Pons (tissue), 1 donor: ENCODE results near the gene BMP6.

Source experiments
- DNase-seq: peaks from one replicate; pipeline ENCODE4 v3.0.0-alpha.2; 2016; ENCODE audit warnings: low spot score

BMP6 gene

DNA sequence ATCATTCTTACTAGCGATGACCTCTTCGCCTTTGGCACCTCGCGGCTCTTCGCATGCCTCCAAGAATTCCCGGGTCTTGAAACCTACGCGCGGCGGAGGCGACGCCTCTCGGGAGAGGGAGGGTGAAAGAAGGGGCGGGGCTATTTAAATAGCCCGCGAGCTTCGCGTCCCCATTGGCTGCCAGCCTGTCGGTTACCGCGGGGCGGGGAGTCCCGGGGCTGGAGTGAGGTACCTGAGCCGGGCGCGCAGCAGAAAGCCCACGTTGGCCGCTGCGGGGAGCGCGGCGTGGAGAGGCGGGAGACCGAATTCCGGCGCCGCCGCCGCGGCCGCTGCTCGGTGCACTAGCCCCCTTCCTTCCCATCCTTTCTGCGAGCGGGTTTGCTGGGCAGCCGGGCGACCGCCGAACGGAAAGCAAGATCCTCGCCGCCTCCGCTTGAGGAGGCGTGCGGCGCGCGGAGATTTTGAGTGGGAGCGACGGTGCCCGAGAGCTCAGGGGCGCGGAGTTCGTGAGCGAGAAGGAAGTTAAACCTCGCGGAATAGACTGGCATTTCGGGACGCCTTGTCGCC lies at the start of gene BMP6:
TSS of gene BMP6 (plus strand) at position 251 of the 567 bp plus-strand sequence. CDS start 857 bp downstream, outside the sequence.
- peak; percentile 78 for DNase-seq

DNA sequence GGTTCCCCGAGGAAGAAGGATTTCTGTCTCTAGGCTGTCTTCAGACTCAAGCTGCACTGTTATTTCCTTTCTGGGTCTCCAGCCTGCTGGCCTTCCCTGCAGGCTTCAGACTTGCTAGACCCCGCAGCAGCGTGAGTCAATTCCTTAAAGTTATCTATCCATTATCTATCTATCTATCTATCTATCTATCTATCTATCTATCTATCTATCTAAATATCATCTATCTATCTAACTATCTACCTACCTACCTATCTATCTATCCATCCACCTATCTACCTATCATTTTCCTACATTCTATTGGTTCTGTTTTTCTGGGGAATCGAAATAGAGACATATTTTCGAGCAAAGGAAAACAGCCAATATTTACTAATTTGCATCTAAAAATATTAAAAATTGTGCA lies 48.7 kb upstream of the BMP6 start:
- DNase-seq, result no peak

DNA sequence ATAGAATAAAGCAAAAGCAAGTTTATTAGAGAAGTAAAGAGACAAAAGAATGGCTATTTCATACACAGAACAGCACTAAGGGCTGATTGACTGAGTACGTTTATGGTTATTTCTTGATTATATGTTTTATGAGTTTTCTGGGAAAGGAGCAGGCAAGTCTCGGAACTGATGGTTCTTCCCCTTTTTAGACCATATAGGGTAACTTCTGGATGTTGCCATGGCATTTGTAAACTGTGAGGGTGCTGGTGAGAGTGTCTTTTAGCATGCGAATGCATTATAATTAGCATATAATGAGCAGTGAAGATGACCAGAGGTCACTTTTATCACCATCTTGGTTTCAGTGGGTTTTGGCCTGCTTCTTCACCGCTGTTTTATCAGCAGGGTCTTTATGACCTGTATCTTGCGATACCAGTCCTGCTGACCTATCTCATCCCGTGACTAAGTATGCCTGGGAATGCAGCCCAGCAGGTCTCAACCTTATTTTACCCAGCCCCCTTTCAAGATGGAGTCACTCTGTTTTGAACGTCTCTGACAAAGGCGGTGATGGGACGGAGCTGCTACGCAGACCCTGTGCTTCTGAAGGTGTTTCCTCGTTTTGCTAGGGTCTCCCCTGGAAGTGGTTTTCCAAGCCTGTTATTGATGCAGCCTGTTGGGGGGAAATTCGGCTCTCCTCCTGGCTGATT lies 45.4 kb upstream of the BMP6 start:
- no peak for DNase-seq

DNA sequence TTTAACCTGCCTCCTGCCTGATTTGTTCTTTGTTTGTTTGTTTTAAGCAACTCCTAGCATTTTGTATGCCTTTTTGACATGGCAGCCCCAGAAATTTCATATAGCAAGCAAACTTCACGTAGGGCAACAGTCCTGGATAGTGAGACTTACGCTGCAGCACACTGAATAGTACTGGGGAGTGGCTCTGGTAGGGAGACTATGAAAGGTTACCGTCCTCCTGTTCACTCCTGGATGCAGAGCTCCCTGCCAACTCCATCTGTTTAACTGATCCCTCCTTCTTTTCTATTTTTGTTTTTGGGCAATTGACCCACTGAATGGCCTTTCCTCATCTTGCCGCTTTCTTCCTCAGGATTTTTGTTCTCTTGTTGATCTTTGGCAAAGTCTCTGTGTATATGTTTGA lies 44.5 kb upstream of the BMP6 start:
- DNase-seq, result no peak

DNA sequence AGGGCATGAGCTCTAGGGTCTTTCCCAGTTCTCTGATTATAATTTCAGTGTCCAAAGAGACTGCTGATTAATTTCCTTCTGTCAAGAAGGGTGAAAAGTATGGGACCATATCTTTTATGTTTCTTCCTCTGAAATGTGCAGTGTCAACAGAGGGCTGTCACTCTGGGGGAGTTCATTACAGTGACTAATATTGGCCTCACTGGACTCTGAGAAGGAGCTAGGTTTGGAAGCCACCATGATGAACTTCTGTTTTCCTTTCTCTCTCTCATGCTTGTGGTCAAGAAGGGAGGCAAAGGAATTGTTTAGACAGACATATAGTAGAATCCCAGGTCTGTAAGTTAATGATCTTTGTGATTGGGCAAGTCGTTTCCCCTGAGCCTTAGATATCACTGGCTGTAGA lies 41.8 kb upstream of the BMP6 start:
- no peak for DNase-seq

DNA sequence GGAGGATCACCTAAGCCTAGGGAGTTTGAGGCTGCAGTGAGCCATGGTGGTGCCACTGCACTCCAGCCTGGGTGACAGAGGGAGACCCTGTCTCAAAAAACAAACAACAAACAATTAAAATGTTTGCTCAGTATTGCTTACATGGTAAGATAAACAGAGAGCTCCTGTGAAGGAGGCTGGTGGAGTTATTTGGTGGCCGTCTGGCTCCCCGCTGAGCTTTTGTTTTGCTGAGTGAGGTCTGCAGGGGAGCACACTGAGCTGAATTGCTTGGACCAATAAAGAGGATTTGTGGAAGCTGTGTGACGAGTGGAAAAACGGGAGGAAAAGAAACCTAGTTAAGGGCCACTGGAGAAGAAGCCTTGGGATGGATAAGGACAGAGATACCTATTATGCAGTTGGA lies 41.1 kb upstream of the BMP6 start:
- DNase-seq, result no peak

DNA sequence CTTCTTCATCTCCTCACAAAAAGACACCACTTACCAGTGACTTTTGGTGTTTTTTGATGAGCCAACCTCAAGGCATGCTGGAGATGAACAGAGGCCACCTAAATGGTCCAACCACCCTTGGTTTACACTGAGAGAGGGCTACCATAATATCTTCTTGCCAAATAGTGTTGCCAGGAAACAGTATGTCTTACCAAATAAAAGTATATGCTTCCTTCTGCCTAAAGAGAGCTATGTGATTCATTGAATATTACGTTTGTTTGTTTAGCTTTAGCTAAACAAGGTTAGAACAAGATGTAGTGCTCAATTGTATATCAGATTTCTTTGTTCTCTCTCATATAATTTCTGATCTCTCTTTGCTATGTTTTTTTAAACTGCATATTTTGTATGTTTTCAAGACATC lies 40.6 kb upstream of the BMP6 start:
- no peak for DNase-seq

DNA sequence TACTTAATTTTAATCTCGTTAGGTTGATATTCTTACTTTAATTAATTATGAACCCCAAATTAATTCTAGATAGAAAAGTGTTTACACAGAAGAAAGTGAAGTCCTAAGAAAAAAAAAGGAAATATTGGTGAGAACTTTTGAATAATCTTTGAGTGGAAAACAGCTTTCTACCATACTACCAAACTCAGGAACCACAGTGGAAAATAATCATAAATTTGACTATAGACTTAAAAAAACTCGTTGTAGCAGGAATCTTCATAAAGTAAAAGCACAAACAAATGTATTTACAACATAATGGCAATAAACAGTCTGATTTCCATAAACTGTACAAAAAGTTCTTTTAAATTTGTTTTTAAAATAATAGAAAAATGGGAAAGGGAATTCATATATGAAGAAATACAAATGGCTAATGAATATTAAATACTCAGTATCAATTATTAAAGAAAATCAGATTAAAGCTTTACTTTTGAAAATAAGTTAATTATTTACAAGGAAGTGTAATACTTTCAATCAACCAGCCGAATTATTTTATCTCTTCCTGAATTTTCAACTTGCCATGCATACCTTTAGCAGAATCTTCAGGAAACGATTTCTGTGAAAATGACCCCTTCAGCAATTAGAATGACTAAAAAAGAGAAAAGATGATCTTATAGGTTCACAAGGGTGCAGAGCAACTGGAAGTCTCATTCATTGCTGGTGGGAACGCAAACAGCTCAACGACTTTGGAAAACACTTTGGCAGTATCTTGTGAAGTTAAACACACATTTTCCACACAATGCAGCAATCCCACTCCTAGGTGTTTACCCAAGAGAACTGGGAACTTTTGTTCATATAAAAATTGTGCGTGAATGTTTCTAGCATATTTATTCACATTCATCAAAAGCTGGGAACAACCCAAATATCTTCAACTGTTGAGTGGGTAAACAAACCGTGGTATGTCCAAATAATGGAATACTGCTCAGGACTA lies 38.5 kb upstream of the BMP6 start:
- no peak for DNase-seq

DNA sequence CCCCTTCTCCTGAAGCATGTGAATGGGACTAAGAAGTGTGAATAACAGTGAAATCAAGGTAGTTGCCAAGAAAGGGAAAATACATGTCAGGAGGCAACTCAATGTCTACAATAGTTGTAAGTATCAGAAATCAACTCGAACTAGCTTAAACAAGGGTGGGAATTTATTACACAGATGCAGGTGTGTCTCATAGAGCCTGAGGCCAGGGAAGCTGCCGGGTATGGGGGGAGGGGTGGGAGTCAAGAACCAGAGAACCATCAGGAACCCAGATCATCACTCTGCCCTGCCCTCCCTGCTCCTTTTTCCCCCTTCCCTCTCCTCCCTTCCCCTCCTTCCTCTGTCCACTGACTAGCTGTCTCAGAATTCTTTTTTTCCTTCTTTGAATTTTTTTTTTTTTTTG lies 34.9 kb upstream of the BMP6 start:
- DNase-seq, result no peak

DNA sequence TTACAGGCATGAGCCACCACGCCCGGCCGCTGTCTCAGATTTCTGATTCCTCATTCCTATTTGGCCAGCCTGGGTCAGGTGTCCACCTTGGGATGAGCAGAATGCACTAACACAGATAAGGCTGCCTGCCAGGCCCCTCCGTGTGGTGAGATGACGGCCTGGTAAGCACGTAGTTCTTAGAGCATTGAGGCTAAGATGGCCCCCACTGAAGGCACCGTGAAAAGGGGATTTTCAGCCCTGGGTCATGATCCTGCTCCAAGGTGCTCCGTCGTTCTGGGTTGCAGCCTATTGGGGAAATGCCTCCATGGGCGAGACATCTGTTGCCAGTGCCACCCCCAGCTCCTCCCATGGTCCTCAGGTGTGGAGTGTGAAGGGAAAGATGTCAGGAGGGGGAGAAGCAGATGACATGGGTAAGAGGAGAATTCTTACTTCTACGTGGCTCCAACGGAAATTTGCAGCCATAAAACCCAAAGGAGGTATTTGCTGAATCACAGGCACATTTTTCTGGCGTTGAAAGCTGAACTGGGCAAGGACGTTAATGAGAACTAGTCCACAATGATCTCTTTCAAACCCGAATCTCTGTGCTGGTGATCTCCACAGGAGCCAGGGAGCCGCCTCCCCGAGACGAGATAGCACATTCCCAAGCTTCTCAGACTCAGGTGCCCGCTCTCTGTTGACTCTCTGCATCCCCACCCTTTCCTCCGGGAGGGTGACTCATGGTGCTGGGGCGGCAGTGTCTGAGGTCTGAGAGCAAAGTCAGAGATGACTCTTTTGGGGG lies 34.0 kb upstream of the BMP6 start:
- no peak for DNase-seq

DNA sequence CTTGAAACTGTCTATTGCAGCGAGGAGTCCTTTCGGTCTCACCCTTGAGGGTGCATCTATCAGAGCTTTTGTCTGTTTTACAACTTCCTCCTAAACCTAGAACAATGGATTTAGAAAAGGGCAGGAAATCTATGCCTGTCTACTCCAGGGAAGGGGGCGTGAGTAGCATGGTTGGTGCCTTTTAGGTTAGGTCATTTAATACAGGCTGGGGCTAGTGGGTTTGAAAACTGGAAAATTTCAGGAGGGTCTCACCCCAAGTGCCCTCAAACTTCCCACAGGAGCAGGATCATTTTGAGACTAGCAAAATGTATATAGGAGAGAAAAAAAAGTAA lies 33.5 kb upstream of the BMP6 start:
- no peak for DNase-seq

DNA sequence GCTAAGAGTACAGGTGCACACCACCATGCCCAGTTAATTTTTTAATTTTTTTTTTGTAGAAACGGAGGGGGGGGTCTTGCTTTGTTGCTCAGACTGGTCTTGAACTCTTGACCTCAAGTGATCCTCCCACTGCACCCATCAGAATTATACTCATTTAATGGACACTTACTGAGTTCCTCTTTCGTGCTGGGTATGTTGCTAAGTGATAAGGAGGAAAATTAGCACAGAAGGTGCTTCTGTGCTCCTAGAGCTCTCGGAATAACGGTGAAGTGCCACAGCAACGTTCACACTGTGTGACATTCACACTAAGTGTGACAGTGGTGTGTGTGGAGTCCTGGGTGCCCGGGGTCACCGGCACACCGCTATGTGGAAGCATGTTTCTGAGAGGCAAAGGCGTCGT lies 32.1 kb upstream of the BMP6 start:
- DNase-seq, result no peak

DNA sequence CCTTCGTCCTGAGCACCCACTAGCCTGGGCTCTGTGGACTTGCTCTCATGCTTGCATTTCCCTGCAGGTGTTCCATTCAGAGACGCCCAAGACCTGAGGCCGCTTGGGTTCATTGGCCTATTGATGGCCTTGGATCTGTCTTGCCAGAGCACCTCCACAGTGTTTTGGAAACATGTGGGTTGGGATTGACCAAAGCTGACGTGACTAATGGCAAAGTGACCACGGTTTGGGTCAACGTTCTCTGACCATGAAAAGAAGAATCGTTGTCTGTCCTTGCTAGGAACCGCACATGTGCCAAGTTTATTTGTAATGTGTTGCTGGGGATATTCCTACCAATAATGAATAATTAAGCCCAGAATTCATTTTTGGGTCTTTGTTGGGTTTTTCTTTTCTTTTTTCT lies 29.8 kb upstream of the BMP6 start:
- DNase-seq, result no peak

DNA sequence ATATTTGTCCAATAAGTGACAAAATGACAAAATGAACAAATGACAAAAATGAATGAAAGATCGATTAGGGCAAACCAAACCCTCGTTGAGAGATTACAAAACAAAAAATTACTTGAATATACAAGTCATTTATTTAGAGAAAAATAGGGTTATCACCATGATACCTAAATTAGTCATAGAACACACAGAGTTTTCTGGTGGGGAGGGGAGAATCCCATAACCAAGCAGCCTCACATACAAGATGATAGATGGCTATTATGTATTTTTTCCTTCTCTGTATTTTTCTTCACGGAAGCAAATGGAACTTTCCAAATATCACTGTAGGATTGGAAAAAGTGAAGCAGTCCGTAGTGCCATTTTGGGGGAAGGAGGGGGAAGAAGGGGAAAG lies 28.5 kb upstream of the BMP6 start:
- DNase-seq, result no peak

DNA sequence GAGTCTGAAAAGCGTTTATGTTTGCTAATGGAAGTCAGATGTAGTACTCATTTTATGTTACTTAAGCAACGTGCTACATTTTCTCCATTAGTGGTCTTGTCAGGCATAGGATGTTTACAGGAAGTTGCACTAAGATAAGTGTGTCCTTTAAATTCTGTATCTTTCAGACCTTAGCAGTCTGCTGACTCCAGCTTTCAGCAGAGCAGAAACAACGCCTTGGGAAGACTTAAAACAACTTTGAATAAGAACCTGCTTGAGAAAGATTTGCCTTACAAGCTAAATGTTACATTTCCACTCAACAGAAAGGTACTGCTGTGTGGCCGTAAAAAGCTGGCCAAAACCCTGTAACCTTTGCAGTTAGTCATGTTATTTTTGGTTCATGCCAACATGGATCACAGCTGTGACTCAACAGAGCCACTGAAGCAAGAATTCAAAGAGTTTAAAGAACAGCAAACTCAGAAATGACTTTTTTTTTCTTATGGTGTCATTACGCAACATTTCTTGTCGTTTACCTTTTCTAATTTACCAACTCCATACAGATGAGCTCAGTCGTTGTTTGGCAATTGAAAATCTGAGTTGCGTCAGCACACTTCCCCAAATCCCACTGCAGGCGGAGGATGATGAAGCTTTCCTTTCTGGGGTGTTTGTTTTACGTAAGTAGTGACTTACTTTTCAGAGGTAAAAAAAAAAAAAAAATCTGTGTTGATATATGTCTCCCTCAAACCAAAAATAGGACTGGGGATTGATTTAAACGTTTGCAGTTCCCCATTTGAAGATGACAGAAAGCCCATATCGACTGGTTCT lies 27.9 kb upstream of the BMP6 start:
- DNase-seq, result peak; percentile 44

DNA sequence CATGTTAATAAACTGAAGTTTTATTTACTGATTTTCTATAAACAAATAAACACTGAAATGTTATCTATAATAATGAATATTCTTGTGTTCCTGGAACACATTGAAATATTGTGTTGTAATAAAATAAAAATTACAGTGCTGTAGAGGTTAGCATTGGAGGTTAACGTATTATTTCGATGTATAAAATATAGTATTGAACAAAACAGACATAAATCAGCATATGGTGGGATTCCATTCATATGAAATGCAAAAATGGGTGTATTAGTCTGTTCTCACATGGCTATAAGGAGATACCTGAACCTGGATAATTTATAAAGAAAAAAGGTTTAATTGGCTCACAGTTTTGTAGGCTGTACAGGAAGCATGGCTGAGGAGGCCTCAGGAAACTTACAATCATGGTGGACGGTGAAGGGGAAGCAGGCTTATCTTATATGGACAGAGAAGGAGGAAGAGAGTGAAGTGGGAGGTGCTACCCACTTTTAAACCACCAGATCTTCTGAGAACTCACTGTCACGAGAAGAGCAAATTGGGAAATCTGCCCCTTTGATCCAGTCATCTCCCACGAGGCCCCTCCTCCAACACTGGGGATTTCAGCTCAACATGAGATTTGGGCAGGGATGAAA lies 24.6 kb upstream of the BMP6 start:
- DNase-seq, result no peak

DNA sequence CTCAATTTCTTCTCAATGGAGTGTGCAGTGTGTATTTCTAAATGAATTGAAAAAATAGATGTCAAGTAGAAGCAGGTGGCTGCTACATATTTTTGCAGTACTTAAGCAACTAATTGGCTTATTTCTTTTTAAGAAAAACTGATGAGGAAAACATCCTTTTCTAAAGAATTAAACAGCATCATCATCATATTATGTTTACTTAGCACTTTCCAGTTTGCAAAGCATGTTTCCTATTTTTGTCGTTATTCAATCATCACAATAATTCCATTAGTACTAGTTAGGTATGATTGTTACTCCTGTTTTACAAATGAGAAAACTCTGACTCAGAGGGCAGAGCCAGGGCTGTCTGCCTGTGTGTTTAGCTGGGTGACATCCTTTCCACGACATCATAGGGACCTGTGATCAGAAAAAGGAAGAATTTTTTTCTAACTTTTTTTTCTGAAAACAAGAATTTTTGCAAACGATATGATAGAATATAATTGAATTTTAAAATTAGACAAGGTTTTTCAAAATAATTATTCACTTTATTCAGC lies 22.7 kb upstream of the BMP6 start:
- DNase-seq, result no peak

DNA sequence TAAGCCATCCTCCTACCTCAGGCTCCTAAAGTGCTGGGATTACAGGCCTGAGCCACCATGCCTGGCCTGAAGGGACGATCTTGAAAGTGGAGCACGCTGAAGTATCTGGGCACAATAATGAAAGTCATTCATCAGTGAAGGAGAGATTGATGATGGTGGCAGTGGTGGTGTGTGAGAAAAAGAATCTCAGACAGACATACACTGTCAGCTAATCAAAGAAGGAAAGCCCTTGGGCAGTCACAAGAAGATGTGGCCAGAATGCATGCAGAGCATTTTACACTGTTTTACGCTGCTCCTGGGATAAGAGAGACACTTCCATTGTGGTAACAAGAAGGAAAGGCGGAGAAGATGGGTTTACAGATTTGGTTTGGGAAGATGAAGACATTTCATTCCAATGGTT lies 20.4 kb upstream of the BMP6 start:
- DNase-seq, result no peak

DNA sequence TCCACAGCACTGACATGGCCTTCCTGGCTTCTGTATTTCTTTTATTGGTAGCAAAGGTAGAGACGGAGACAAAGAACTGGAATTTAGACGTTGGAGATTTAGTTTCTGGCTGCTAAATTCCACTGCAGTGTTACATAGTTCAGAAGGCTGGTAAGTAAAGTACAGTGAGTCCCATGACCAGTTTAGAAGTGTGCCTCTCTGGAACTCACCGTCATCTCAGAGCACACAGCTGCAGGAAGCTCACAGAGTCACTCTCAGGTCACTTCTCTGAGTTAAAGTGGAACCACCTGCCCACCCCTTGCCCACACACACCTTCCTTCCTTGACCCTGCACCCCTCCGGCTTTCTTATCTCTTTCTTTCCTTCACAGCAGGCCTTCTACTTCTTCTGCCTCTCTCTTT lies 19.6 kb upstream of the BMP6 start:
- DNase-seq, result no peak

DNA sequence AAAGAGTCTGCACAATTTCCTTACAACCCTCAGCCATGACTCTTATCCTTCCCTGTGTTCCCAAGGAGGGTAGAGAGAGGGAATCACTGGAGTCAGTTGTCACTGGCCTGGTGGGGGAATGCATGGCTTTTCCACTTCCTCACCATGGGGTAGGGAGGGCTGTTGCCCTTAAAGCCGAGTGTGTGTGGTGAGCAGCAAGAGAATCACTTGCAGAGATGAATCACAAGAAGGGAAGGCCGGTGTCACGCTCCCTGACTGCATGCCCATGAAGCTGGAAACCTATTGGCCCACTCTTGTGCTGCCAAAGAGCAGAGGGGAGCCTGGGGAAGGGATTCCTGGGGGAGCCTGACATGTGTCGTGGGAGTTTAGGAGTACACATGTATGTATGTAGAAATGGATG lies 18.1 kb upstream of the BMP6 start:
- no peak for DNase-seq

DNA sequence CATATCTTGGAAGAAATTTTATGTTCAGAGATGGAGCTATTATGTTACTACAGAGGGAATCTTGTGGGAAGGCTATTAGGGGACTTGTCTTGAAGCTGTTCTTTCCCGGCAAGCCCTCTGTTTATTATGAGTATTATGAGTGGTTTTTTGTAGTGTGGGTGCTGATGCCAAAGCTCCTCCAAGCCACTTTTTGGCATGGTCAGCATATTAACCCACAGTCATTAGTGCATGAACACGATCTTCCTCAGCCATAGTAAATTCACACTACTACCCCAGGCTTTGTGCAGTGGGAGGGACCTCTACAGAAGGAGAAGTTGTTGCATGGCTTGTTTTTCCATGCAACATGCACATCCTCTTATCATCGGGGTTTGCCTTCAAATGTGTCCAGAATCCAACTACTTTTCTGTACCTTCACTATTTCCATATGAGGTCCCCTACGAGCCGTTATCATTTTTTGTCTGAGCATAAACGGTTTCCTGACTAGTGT lies 6.5 kb upstream of the BMP6 start:
- DNase-seq, result no peak
